HepG2 (cell line): ENCODE results near the gene PEAR1. TPM values are rescaled to one million over a fixed set of nuclear protein-coding genes. Genes with fewer than 3 reads are reported as not detected.

Experiments
- ATAC-seq: fragments of 200-7000 bp; cut with Tn5 transposase; 3 replicates; pipeline ENCODE4 v1.9.1; 2020; ENCODE audit warnings: mild to moderate bottlenecking, moderate library complexity
- BruUV-seq: library from RNA; stranded (reverse); fragments of 400-500 nt; replicated peaks from 2 replicates; lab custom pipeline; 2021; lab: Mats Ljungman, UMichigan
- CTCF ChIA-PET: fragments of 300-600 bp; formaldehyde crosslinking; extraction: SDS; loops from one replicate; lab custom pipeline; 2021; ENCODE audit warnings: low total read pairs, inconsistent platforms, low intra/inter-chr PET ratio; lab: Yijun Ruan, JAX
- POLR2A ChIA-PET: fragments of 350-600 bp; sonication (Branson Sonifier 250); formaldehyde crosslinking; loops from one replicate; lab custom pipeline; 2020; ENCODE audit warnings: antibody characterized with exemption, inconsistent platforms; lab: Yijun Ruan, JAX
- DNase-seq: peaks from one replicate; pipeline ENCODE4 v3.0.0-alpha.2; 2015; ENCODE audit warnings: low spot score
- FAIRE-seq: peaks from 3 replicates; lab custom pipeline; 2011; peaks lifted over from hg19 to GRCh38; lab: Jason Lieb, UNC
- H2AFZ ChIP-seq: one replicate; pipeline ENCODE4 v1.6.1; 2011; ENCODE audit warnings: low read length, inconsistent platforms
- H3K27ac ChIP-seq: fragments of 300-600 bp; 3 replicates; pipeline ENCODE4 v1.8.0; 2011; ENCODE audit warnings: mixed run types, mild to moderate bottlenecking, mixed read lengths, low read length, inconsistent platforms; ENCODE audit not compliant: insufficient read depth; ENCODE audit errors: extremely low read length
- H3K27me3 ChIP-seq, 2 experiments: fragments of 200-600 bp in 1 of 2; 2 replicates in 1 of 2; 3 replicates in 1 of 2; pipeline versions ENCODE4 v1.6.0 to v1.8.0; 2011; ENCODE audit warnings: low read length in 2 of 2, mild to moderate bottlenecking in 2 of 2, moderate library complexity in 2 of 2, inconsistent platforms in 1 of 2; ENCODE audit not compliant: insufficient read depth in 2 of 2, control insufficient read depth in 1 of 2
- H3K36me3 ChIP-seq, 2 experiments: fragments of 200-600 bp in 1 of 2; replicated peaks in 1 of 2; 2 replicates in 1 of 2; 3 replicates in 1 of 2; pipeline versions ENCODE4 v1.5.1 to v1.8.0; 2011; ENCODE audit warnings: low read length in 2 of 2, inconsistent platforms in 1 of 2; ENCODE audit not compliant: insufficient read depth in 2 of 2, control insufficient read depth in 1 of 2
- H3K4me1 ChIP-seq: 2 replicates; pipeline ENCODE4 v1.5.1; 2012; ENCODE audit warnings: low read length, inconsistent platforms; ENCODE audit not compliant: insufficient read depth
- H3K4me2 ChIP-seq: 2 replicates; pipeline ENCODE4 v1.6.0; 2011; ENCODE audit warnings: low read depth, low read length, inconsistent platforms
- H3K4me3 ChIP-seq, 3 experiments: fragments of 200-600 bp in 1 of 3; sonication (generic), shearing (Covaris generic) in 1 of 3; replicated peaks in 1 of 3; 2 replicates each; pipeline ENCODE4 v1.5.1; 2011 to 2016; ENCODE audit warnings: low read length in 3 of 3, inconsistent platforms in 2 of 3, low read depth in 2 of 3, mild to moderate bottlenecking in 2 of 3, control low read depth in 1 of 3, mixed read lengths in 1 of 3; ENCODE audit not compliant: insufficient read depth in 1 of 3
- H3K79me2 ChIP-seq: one replicate; pipeline ENCODE4 v1.6.1; 2011; ENCODE audit warnings: low read length, inconsistent platforms; ENCODE audit not compliant: insufficient read depth
- H3K9ac ChIP-seq: 2 replicates; pipeline ENCODE4 v1.6.0; 2011; ENCODE audit warnings: mild to moderate bottlenecking, low read depth, low read length, inconsistent platforms; ENCODE audit not compliant: insufficient read depth
- H3K9me3 ChIP-seq: 2 replicates; pipeline ENCODE4 v1.5.1; 2012; ENCODE audit warnings: mild to moderate bottlenecking, low read length
- H4K20me1 ChIP-seq: 2 replicates; pipeline ENCODE4 v1.6.0; 2011; ENCODE audit warnings: inconsistent platforms, mild to moderate bottlenecking, low read length, moderate library complexity; ENCODE audit not compliant: insufficient read depth
- DR1 ChIP-seq: sonication (generic); formaldehyde crosslinking; IDR thresholded peaks from 2 replicates; pipeline ENCODE4 v1.8.0; 2021; ENCODE audit warnings: mild to moderate bottlenecking, missing genetic modification reagents, inconsistent platforms
- FOXM1 ChIP-seq: sonication (generic); formaldehyde crosslinking; IDR thresholded peaks from 2 replicates; pipeline ENCODE4 v1.5.0; 2020; ENCODE audit warnings: missing genetic modification reagents
- MNT ChIP-seq: fragments of 450-650 bp; IDR thresholded peaks from 2 replicates; pipeline ENCODE4 v1.6.1; 2016
- NONO ChIP-seq, 2 experiments: fragments of 450-650 bp in 1 of 2; sonication (generic) in 1 of 2; formaldehyde crosslinking in 1 of 2; IDR thresholded peaks in 1 of 2; conservative IDR thresholded peaks in 1 of 2; 2 replicates each; pipeline versions ENCODE4 v1.6.1 to v1.8.0; 2017 to 2022; ENCODE audit warnings: mild to moderate bottlenecking in 1 of 2, missing genetic modification reagents in 1 of 2, moderate library complexity in 1 of 2
- ZBTB14 ChIP-seq: sonication (generic); formaldehyde crosslinking; IDR thresholded peaks from 2 replicates; pipeline ENCODE4 v1.4.0; 2020; ENCODE audit warnings: missing genetic modification reagents
- ZFP41 ChIP-seq: sonication (generic); formaldehyde crosslinking; IDR thresholded peaks from 2 replicates; pipeline ENCODE4 v1.4.0; 2020; ENCODE audit warnings: mild to moderate bottlenecking, missing genetic modification reagents, borderline replicate concordance
- ZNF24 ChIP-seq: fragments of 450-650 bp; IDR thresholded peaks from 2 replicates; pipeline ENCODE4 v1.6.1; 2017; ENCODE audit warnings: antibody characterized with exemption, mild to moderate bottlenecking
- WGBS: methylation state at CpG from one replicate; pipeline ENCODE4 v1.1.6; 2017; ENCODE audit warnings: low lambda C conversion rate; 5-methylcytosine and 5-hydroxymethylcytosine counted together
- in situ Hi-C: cut with HindIII; loops from 2 replicates; pipeline ENCODE4 v1.10.0; 2017; ENCODE audit warnings: low pct_unique_long_range_greater_than_20kb; ENCODE audit not compliant: extremely low pct_ligation_motif_present
- intact Hi-C: fragments of 100-400 bp; cut with micrococcal nuclease; formaldehyde crosslinking; loops from one replicate; pipeline ENCODE4 v1.10.0; 2022; ENCODE audit not compliant: unreplicated experiment
- polyA plus RNA-seq, 8 experiments: library from polyadenylated mRNA; depleted of rRNA in 3 of 8; stranded (reverse) in 7 of 8; unstranded in 1 of 8; fragments of >200 nt; fragmentation: Illumina TruSeq in 4 of 8; extraction: Trizol in 4 of 8; gene quantifications; 2 replicates each; pipeline versions ENCODE4 v1.2.1 to v1.2.3, GENCODE V29; 2011 to 2016; ENCODE audit warnings: low read depth in 4 of 8, missing spikeins in 1 of 8, mixed read lengths in 1 of 8; ENCODE audit not compliant: insufficient read depth in 1 of 8
- total RNA-seq, 5 experiments: library from RNA; depleted of rRNA; stranded (reverse); fragments of >200 nt; fragmentation: Illumina TruSeq; extraction: Trizol; gene quantifications; 2 replicates each; pipeline ENCODE4 v1.2.3, GENCODE V29; 2016; ENCODE audit warnings: low read depth in 1 of 5

PEAR1 gene
- total and polyA plus RNA-seq, 2 of the 13 experiments (the other 11 are each of a cell fraction or from before 2014, with no cell fraction given), result 0.27 to 0.41 TPM

GRCh38 chr1:156854634-156855033 is 38.9 kb upstream of the PEAR1 start:
- no peaks in the 10 kb centered on the region for H3K79me2 ChIP-seq
- intact Hi-C loops (no loop called here), in situ Hi-C loops (no loop called here)
- no peak overlapping the region for H3K9ac ChIP-seq
- H2AFZ ChIP-seq, result no peak overlapping the region
- no peak overlapping the region for H3K4me2 ChIP-seq
- POLR2A ChIA-PET, result no interaction called here
- TF ChIP-seq DR1 (CRISPR knock-in tag), result no peak
- no peak for TF ChIP-seq FOXM1 (CRISPR knock-in tag)
- no peak for TF ChIP-seq ZFP41 (CRISPR knock-in tag)
- TF ChIP-seq ZNF24, result no peak
- no peak for TF ChIP-seq MNT
- no peak for TF ChIP-seq ZBTB14 (CRISPR knock-in tag)
- no peak for TF ChIP-seq NONO (IDR thresholded peaks at IDR 0.05)
- TF ChIP-seq NONO (CRISPR knock-in tag; conservative IDR thresholded peaks at IDR 0.05), result no peak
- TF ChIP-seq, all 625 proteins: peak for 0
- Histone ChIP-seq H3K9me3 (no peaks in the 10 kb centered on the region), H3K27ac (no peak overlapping the region), H4K20me1 (no peaks in the 10 kb centered on the region), H3K36me3 (no peaks in the 10 kb centered on the region), H3K4me3 (no peak overlapping the region), H3K4me1 (peaks cover 29% of the 10 kb centered on the region), H3K27me3 (peaks cover 11 to 54% of the 10 kb centered on the region in 2 experiments; a peak in 3 of 5 replicates)
- CTCF ChIA-PET, result no interaction called here
- no TSS peak for BruUV-seq
- 16% methylated on average over 3 of the region's 3 CpGs for WGBS
- FAIRE-seq (no peak), ATAC-seq (no peak), DNase-seq (no peak)
